Measurements from ENCODE around the gene DDTL.

GRCh38 chr22:23970201-23970641 lies 3.5 kb downstream of the DDTL start:
- TF ChIP-seq POLR2A (IDR thresholded peaks at IDR 0.05), result no peak
- no peak for TF ChIP-seq POLR2AphosphoS5 (IDR thresholded peaks at IDR 0.05)
